ENCODE measurements around the gene PRPH2.

Gene PRPH2

DNA sequence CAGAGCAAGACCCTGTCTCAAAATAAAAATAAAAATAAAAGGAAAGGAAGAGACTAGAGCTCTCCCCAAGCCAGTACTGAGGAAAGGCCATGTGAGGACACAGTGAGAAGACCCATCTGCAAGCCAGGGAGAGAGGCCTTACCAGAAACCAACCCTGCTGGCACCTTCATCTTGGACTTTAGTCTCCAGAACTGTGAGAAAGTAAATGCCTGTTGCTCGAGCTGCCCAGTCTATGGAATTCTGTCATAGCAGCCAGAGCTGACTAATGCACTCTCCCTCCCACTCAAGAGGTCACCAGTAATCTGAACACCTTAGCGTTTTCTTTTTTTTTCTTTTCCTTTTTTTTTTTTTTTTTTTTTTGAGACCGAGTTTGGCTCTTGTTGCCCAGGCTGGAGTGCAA lies 7.3 kb upstream of the PRPH2 start:
- Histone ChIP-seq H4K91ac (ENCODE audit: low read length) (no peak overlapping the region), H4K8ac (ENCODE audit: low read length) (no peak overlapping the region), H3K27me3 (ENCODE audit: control insufficient read depth in 1 of 2, insufficient read depth in 1 of 2, low read length in 2 of 2) (no peaks in the 10 kb centered on the region), H3K27ac (ENCODE audit: low read length, poor library complexity, severe bottlenecking) (no peak overlapping the region), H3K79me1 (replicated peaks; ENCODE audit: low read length, poor library complexity, severe bottlenecking) (no peaks in the 10 kb centered on the region), H3K4ac (ENCODE audit: low read depth in 1 of 2, low read length in 2 of 2) (no peak overlapping the region), H3K14ac (ENCODE audit: low read length in 2 of 2) (no peak overlapping the region), H2BK120ac (ENCODE audit: low read depth, low read length) (no peak overlapping the region), H2AK5ac (ENCODE audit: low read length, severe bottlenecking) (no peak overlapping the region), H3K23ac (ENCODE audit: low read length in 2 of 2) (no peak overlapping the region), H3K4me3 (ENCODE audit: insufficient read depth in 1 of 2, low read depth in 1 of 2, low read length in 2 of 2) (no peak overlapping the region), H3K36me3 (ENCODE audit: control insufficient read depth in 1 of 2, insufficient read depth in 2 of 2, low read depth in 1 of 2, low read length in 2 of 2) (no peaks in the 10 kb centered on the region), H3K4me2 (ENCODE audit: low read length, poor library complexity, severe bottlenecking) (no peak overlapping the region), H3K18ac (ENCODE audit: low read depth in 1 of 2, low read length in 2 of 2) (no peak overlapping the region), H2BK5ac (ENCODE audit: low read depth, low read length, poor library complexity, severe bottlenecking) (no peak overlapping the region), H2AFZ (ENCODE audit: low read depth, low read length) (no peak overlapping the region), H2BK12ac (ENCODE audit: low read length in 2 of 2) (no peak overlapping the region), H3K4me1 (ENCODE audit: control insufficient read depth, insufficient read depth, low read depth, low read length) (no peaks in the 10 kb centered on the region), H2BK15ac (ENCODE audit: low read depth, poor library complexity, severe bottlenecking) (no peak overlapping the region), H3K9ac (ENCODE audit: low read length) (no peak overlapping the region), H3K9me3 (ENCODE audit: control insufficient read depth, low read length) (no peaks in the 10 kb centered on the region)
- DNase-seq: no peak
- 59% methylated on average over 3 of the region's 3 CpGs for WGBS

DNA sequence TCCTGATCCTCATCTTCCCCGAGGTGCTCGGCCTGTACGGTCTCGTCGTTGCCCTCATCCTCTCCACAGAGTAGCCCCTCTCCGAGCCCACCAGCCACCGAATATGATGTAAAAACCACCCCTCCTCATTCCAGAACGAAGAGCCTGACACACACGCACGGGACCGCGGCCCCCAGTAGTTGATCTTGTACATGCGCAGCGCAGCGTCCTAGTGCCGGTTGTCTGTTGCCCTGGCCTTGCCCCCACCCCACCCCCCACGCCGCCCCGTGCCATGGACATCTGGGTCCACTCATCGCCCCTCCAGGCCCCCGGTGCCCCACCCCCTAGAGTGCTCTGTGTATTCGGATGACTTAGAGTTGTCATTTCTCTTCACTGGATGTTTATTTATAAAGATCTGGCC lies 5.2 kb upstream of the PRPH2 start:
- H3K4me1 ChIP-seq (ENCODE audit: control insufficient read depth, insufficient read depth, low read depth, low read length): no peaks in the 10 kb centered on the region
- 94% methylated on average over 19 of the region's 22 CpGs for WGBS
- H4K8ac ChIP-seq (ENCODE audit: low read length): no peak overlapping the region
- H3K36me3 ChIP-seq (ENCODE audit: control insufficient read depth in 1 of 2, insufficient read depth in 2 of 2, low read depth in 1 of 2, low read length in 2 of 2): no peaks in the 10 kb centered on the region
- no peak for DNase-seq
- H3K9ac ChIP-seq (ENCODE audit: low read length): peak overlapping the region; percentile 90
- H3K79me1 ChIP-seq (replicated peaks; ENCODE audit: low read length, poor library complexity, severe bottlenecking): no peaks in the 10 kb centered on the region
- H4K91ac ChIP-seq (ENCODE audit: low read length): no peak overlapping the region
- no peak overlapping the region for H2BK12ac ChIP-seq (ENCODE audit: low read length in 2 of 2)
- H3K18ac ChIP-seq (ENCODE audit: low read depth in 1 of 2, low read length in 2 of 2): no peak overlapping the region
- no peak overlapping the region for H3K27ac ChIP-seq (ENCODE audit: low read length, poor library complexity, severe bottlenecking)
- H3K4me2 ChIP-seq (ENCODE audit: low read length, poor library complexity, severe bottlenecking): no peak overlapping the region
- H2BK15ac ChIP-seq (ENCODE audit: low read depth, poor library complexity, severe bottlenecking): peak overlapping the region; percentile 55
- no peak overlapping the region for H2BK5ac ChIP-seq (ENCODE audit: low read depth, low read length, poor library complexity, severe bottlenecking)
- no peak overlapping the region for H2BK120ac ChIP-seq (ENCODE audit: low read depth, low read length)
- H3K4me3 ChIP-seq (ENCODE audit: insufficient read depth in 1 of 2, low read depth in 1 of 2, low read length in 2 of 2): peak overlapping the region in 1 of 2 experiments; percentile 66
- H3K4ac ChIP-seq (ENCODE audit: low read depth in 1 of 2, low read length in 2 of 2): no peak overlapping the region
- no peak overlapping the region for H2AK5ac ChIP-seq (ENCODE audit: low read length, severe bottlenecking)
- no peak overlapping the region for H3K14ac ChIP-seq (ENCODE audit: low read length in 2 of 2)
- no peak overlapping the region for H2AFZ ChIP-seq (ENCODE audit: low read depth, low read length)
- no peak overlapping the region for H3K23ac ChIP-seq (ENCODE audit: low read length in 2 of 2)
- no peaks in the 10 kb centered on the region for H3K9me3 ChIP-seq (ENCODE audit: control insufficient read depth, low read length)
- no peaks in the 10 kb centered on the region for H3K27me3 ChIP-seq (ENCODE audit: control insufficient read depth in 1 of 2, insufficient read depth in 1 of 2, low read length in 2 of 2)

DNA sequence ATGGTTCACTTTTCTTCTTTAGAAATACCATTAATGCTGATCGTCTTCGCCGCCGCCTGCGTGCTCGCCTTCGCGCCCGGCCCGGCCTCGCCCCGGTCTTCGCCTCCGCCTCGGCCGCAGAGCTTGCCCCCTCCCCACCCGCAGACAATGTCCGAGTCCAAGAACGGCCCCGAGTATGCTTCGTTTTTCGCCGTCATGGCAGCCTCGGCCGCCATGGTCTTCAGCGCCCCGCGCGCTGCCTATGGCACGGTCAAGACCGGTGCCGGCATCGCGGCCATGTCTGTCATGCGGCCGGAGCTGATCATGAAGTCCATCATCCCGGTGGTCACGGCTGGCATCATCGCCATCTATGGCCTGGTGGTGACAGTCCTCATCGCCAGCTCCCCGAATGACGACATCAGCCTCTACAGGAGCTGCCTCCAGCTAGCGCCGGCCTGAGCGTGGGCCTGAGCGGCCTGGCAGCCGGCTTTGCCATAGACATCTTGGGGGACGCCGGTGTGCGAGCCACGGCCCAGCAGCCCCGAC lies 4.8 kb upstream of the PRPH2 start:
- no peak for DNase-seq
- Histone ChIP-seq H2BK120ac (ENCODE audit: low read depth, low read length) (no peak overlapping the region), H3K79me1 (replicated peaks; ENCODE audit: low read length, poor library complexity, severe bottlenecking) (no peaks in the 10 kb centered on the region), H3K36me3 (ENCODE audit: control insufficient read depth in 1 of 2, insufficient read depth in 2 of 2, low read depth in 1 of 2, low read length in 2 of 2) (no peaks in the 10 kb centered on the region), H3K27me3 (ENCODE audit: control insufficient read depth in 1 of 2, insufficient read depth in 1 of 2, low read length in 2 of 2) (no peaks in the 10 kb centered on the region), H4K91ac (ENCODE audit: low read length) (no peak overlapping the region), H3K27ac (ENCODE audit: low read length, poor library complexity, severe bottlenecking) (no peak overlapping the region), H2BK12ac (ENCODE audit: low read length in 2 of 2) (peak overlapping the region in 1 of 2 experiments; percentile 22), H2AFZ (ENCODE audit: low read depth, low read length) (no peak overlapping the region), H3K4me2 (ENCODE audit: low read length, poor library complexity, severe bottlenecking) (no peak overlapping the region), H2BK15ac (ENCODE audit: low read depth, poor library complexity, severe bottlenecking) (no peak overlapping the region), H4K8ac (ENCODE audit: low read length) (no peak overlapping the region), H3K23ac (ENCODE audit: low read length in 2 of 2) (no peak overlapping the region), H3K9me3 (ENCODE audit: control insufficient read depth, low read length) (no peaks in the 10 kb centered on the region), H3K14ac (ENCODE audit: low read length in 2 of 2) (no peak overlapping the region), H3K18ac (ENCODE audit: low read depth in 1 of 2, low read length in 2 of 2) (no peak overlapping the region), H2AK5ac (ENCODE audit: low read length, severe bottlenecking) (no peak overlapping the region), H3K9ac (ENCODE audit: low read length) (peak overlapping the region; percentile 90), H2BK5ac (ENCODE audit: low read depth, low read length, poor library complexity, severe bottlenecking) (no peak overlapping the region), H3K4me3 (ENCODE audit: insufficient read depth in 1 of 2, low read depth in 1 of 2, low read length in 2 of 2) (peak overlapping the region in 1 of 2 experiments; percentile 66), H3K4me1 (ENCODE audit: control insufficient read depth, insufficient read depth, low read depth, low read length) (no peaks in the 10 kb centered on the region), H3K4ac (ENCODE audit: low read depth in 1 of 2, low read length in 2 of 2) (no peak overlapping the region)
- WGBS: 96% methylated on average over 52 of the region's 52 CpGs

DNA sequence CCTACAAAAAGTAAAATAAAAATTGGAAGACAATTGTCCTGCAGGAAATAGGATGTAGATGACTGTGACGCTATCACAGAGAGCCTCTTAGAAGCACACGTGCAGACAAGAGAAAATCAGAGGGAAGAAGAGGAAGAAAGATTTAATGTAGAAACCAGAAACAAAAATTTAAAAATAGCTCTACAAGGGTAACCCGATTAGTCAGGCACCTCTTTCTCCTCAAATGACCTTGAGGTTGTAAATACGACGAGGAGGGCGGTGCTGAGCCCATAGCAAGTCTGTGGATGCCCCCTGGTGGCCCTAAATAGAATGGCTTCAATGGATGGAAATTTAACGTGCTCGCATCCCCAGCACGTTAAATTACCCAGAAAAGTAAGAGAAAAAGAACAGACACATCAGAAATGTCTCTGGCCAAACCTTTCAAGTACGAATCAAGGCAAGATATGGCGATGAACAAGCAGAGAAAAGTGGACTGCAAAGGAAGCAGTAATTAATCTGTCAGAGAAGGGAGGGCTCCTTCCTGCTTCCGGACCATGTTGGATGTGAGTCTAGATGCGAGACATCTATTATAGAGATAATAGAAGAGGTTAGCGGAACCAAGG lies 4.2 kb upstream of the PRPH2 start:
- WGBS: 30% methylated on average over 13 of the region's 14 CpGs
- Histone ChIP-seq H3K23ac (ENCODE audit: low read length in 2 of 2) (no peak overlapping the region), H4K8ac (ENCODE audit: low read length) (no peak overlapping the region), H2BK15ac (ENCODE audit: low read depth, poor library complexity, severe bottlenecking) (no peak overlapping the region), H3K27ac (ENCODE audit: low read length, poor library complexity, severe bottlenecking) (no peak overlapping the region), H3K4me1 (ENCODE audit: control insufficient read depth, insufficient read depth, low read depth, low read length) (no peaks in the 10 kb centered on the region), H3K9ac (ENCODE audit: low read length) (peak overlapping the region; percentile 90), H3K4me3 (ENCODE audit: insufficient read depth in 1 of 2, low read depth in 1 of 2, low read length in 2 of 2) (peak overlapping the region in 1 of 2 experiments; percentile 66), H3K14ac (ENCODE audit: low read length in 2 of 2) (no peak overlapping the region), H2BK5ac (ENCODE audit: low read depth, low read length, poor library complexity, severe bottlenecking) (no peak overlapping the region), H3K27me3 (ENCODE audit: control insufficient read depth in 1 of 2, insufficient read depth in 1 of 2, low read length in 2 of 2) (no peaks in the 10 kb centered on the region), H3K4me2 (ENCODE audit: low read length, poor library complexity, severe bottlenecking) (no peak overlapping the region), H4K91ac (ENCODE audit: low read length) (no peak overlapping the region), H3K36me3 (ENCODE audit: control insufficient read depth in 1 of 2, insufficient read depth in 2 of 2, low read depth in 1 of 2, low read length in 2 of 2) (no peaks in the 10 kb centered on the region), H3K79me1 (replicated peaks; ENCODE audit: low read length, poor library complexity, severe bottlenecking) (no peaks in the 10 kb centered on the region), H3K18ac (ENCODE audit: low read depth in 1 of 2, low read length in 2 of 2) (no peak overlapping the region), H2AK5ac (ENCODE audit: low read length, severe bottlenecking) (no peak overlapping the region), H2BK120ac (ENCODE audit: low read depth, low read length) (no peak overlapping the region), H3K4ac (ENCODE audit: low read depth in 1 of 2, low read length in 2 of 2) (no peak overlapping the region), H2AFZ (ENCODE audit: low read depth, low read length) (no peak overlapping the region), H3K9me3 (ENCODE audit: control insufficient read depth, low read length) (no peaks in the 10 kb centered on the region), H2BK12ac (ENCODE audit: low read length in 2 of 2) (no peak overlapping the region)
- peak; percentile 90 for DNase-seq

Measured in mesenchymal stem cell (in vitro differentiated cells and primary cell).